ACC112 (cell line): ENCODE results near the gene PXK.
A peak's percentile ranks its signal among the peaks of the same experiment; 100 is the strongest.

ENCODE experiments used
- H2AFZ ChIP-seq: fragments of 200-600 bp; sonication (generic); one replicate; pipeline ENCODE4 v1.6.0; 2017; ENCODE audit warnings: antibody characterized with exemption, low read length; ENCODE audit not compliant: unreplicated experiment
- H3K27ac ChIP-seq: fragments of 200-600 bp; sonication (generic); 2 replicates; pipeline ENCODE4 v1.5.1; 2014; ENCODE audit warnings: low read depth, mild to moderate bottlenecking, antibody characterized with exemption, low read length, moderate library complexity
- H3K27me3 ChIP-seq: fragments of 200-600 bp; sonication (generic); 2 replicates; pipeline ENCODE4 v1.6.1; 2014; ENCODE audit warnings: mild to moderate bottlenecking, antibody characterized with exemption, low read length, moderate library complexity, mixed read lengths; ENCODE audit not compliant: insufficient read depth
- H3K36me3 ChIP-seq: fragments of 200-600 bp; sonication (generic); 2 replicates; pipeline ENCODE4 v1.6.1; 2016; ENCODE audit warnings: mild to moderate bottlenecking, antibody characterized with exemption, low read length, moderate library complexity, mixed read lengths; ENCODE audit not compliant: insufficient read depth
- H3K4me1 ChIP-seq: fragments of 200-600 bp; sonication (generic); one replicate; pipeline ENCODE4 v1.6.1; 2016; ENCODE audit warnings: low read length, mixed read lengths; ENCODE audit not compliant: insufficient read depth, unreplicated experiment, control insufficient read depth
- H3K4me3 ChIP-seq: fragments of 200-600 bp; sonication (generic); 2 replicates; pipeline ENCODE4 v1.5.1; 2014; ENCODE audit warnings: mild to moderate bottlenecking, low read depth, low read length
- H3K79me2 ChIP-seq: fragments of 200-600 bp; sonication (generic); one replicate; pipeline ENCODE4 v1.6.0; 2016; ENCODE audit warnings: low read length; ENCODE audit not compliant: control insufficient read depth, unreplicated experiment, insufficient read depth

Gene PXK

GRCh38 chr3:58464866-58465265, 132.2 kb downstream of the PXK start:
- H3K36me3 ChIP-seq: no peaks in the 10 kb centered on the region
- H3K27me3 ChIP-seq: no peaks in the 10 kb centered on the region
- peaks cover 15% of the 10 kb centered on the region for H3K4me1 ChIP-seq
- H3K27ac ChIP-seq: no peak overlapping the region
- H2AFZ ChIP-seq: no peak overlapping the region
- H3K79me2 ChIP-seq: no peaks in the 10 kb centered on the region
- no peak overlapping the region for H3K4me3 ChIP-seq

- Histone ChIP-seq H3K27ac (no peak overlapping the region), H3K4me3 (no peak overlapping the region), H2AFZ (no peak overlapping the region), H3K27me3 (no peaks in the 10 kb centered on the region), H3K36me3 (no peaks in the 10 kb centered on the region), H3K4me1 (peaks cover 36% of the 10 kb centered on the region), H3K79me2 (no peaks in the 10 kb centered on the region)
Observed at GRCh38 chr3:58466899-58467563, 134.3 kb downstream of the PXK start.

- Histone ChIP-seq H3K27me3 (no peaks in the 10 kb centered on the region), H2AFZ (no peak overlapping the region), H3K36me3 (no peaks in the 10 kb centered on the region), H3K27ac (no peak overlapping the region), H3K4me1 (peaks cover 27% of the 10 kb centered on the region), H3K79me2 (no peaks in the 10 kb centered on the region), H3K4me3 (no peak overlapping the region)
Observed at GRCh38 chr3:58469096-58469495, 136.4 kb downstream of the PXK start.

GRCh38 chr3:58470363-58471024, 137.8 kb downstream of the PXK start:
- Histone ChIP-seq H3K27ac (peak overlapping the region; percentile 64), H3K79me2 (no peaks in the 10 kb centered on the region), H3K4me1 (peaks cover 39% of the 10 kb centered on the region), H3K27me3 (no peaks in the 10 kb centered on the region), H3K36me3 (no peaks in the 10 kb centered on the region), H2AFZ (no peak overlapping the region), H3K4me3 (no peak overlapping the region)

- peak overlapping the region; percentile 24 for H2AFZ ChIP-seq
- no peaks in the 10 kb centered on the region for H3K36me3 ChIP-seq
- H3K79me2 ChIP-seq: no peaks in the 10 kb centered on the region
- H3K4me3 ChIP-seq: peak overlapping the region; percentile 22; the same call in 1 of the 2 replicates
- H3K27ac ChIP-seq: peak overlapping the region; percentile 64
- H3K4me1 ChIP-seq: peaks cover 40% of the 10 kb centered on the region
- no peaks in the 10 kb centered on the region for H3K27me3 ChIP-seq
Observed at GRCh38 chr3:58471025-58471887, 138.6 kb downstream of the PXK start.

- Histone ChIP-seq H3K4me3 (no peak overlapping the region), H3K36me3 (no peaks in the 10 kb centered on the region), H2AFZ (no peak overlapping the region), H3K4me1 (peaks cover 40% of the 10 kb centered on the region), H3K79me2 (no peaks in the 10 kb centered on the region), H3K27me3 (no peaks in the 10 kb centered on the region), H3K27ac (no peak overlapping the region)
Observed at GRCh38 chr3:58473275-58473674, 140.6 kb downstream of the PXK start.

GRCh38 chr3:58474348-58474911, 141.7 kb downstream of the PXK start:
- no peaks in the 10 kb centered on the region for H3K36me3 ChIP-seq
- no peak overlapping the region for H3K4me3 ChIP-seq
- H3K4me1 ChIP-seq: peaks cover 40% of the 10 kb centered on the region
- no peaks in the 10 kb centered on the region for H3K79me2 ChIP-seq
- H3K27me3 ChIP-seq: no peaks in the 10 kb centered on the region
- H2AFZ ChIP-seq: peak overlapping the region; percentile 74
- no peak overlapping the region for H3K27ac ChIP-seq

- H2AFZ ChIP-seq: peak overlapping the region; percentile 74
Observed at GRCh38 chr3:58474967-58475578, 142.4 kb downstream of the PXK start.

More at GRCh38 chr3:58474967-58475578, 142.4 kb downstream of the PXK start:
- Histone ChIP-seq H3K4me1 (peaks cover 36% of the 10 kb centered on the region), H3K79me2 (no peaks in the 10 kb centered on the region), H3K36me3 (no peaks in the 10 kb centered on the region), H3K4me3 (no peak overlapping the region), H3K27ac (no peak overlapping the region), H3K27me3 (no peaks in the 10 kb centered on the region)
